ENCODE measurements around the gene ALPI.

DNA sequence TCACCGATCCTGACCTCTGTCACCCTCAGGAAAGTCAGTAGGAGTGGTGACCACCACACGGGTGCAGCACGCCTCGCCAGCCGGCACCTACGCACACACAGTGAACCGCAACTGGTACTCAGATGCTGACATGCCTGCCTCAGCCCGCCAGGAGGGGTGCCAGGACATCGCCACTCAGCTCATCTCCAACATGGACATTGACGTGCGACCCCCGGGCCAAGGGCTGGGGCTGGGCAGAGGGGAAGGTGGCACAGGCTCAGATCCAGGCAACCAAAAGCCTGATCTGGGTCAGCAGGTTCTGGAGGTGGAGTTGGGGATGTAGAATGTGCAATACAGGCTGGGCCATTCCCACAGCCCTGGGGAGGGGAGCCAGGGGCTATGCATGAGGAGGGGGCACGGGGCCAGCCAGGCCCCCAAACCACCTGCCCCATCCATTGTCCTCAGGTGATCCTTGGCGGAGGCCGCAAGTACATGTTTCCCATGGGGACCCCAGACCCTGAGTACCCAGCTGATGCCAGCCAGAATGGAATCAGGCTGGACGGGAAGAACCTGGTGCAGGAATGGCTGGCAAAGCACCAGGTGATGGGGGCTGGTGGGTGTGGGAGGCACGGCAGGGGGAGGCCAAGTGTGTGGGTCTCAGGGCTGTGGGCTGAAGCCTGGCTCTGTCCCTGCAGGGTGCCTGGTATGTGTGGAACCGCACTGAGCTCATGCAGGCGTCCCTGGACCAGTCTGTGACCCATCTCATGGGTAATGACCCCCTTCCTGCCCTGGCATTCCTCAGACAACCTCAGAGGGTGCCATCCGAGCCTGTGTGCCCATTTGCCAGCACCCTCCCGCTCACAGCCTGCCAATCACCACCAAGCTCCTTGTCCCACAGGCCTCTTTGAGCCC is 1.4 kb downstream of the ALPI start:
- no peak for TF ChIP-seq EZH2 (IDR thresholded peaks at IDR 0.05)
- TF ChIP-seq, protein P1, sequence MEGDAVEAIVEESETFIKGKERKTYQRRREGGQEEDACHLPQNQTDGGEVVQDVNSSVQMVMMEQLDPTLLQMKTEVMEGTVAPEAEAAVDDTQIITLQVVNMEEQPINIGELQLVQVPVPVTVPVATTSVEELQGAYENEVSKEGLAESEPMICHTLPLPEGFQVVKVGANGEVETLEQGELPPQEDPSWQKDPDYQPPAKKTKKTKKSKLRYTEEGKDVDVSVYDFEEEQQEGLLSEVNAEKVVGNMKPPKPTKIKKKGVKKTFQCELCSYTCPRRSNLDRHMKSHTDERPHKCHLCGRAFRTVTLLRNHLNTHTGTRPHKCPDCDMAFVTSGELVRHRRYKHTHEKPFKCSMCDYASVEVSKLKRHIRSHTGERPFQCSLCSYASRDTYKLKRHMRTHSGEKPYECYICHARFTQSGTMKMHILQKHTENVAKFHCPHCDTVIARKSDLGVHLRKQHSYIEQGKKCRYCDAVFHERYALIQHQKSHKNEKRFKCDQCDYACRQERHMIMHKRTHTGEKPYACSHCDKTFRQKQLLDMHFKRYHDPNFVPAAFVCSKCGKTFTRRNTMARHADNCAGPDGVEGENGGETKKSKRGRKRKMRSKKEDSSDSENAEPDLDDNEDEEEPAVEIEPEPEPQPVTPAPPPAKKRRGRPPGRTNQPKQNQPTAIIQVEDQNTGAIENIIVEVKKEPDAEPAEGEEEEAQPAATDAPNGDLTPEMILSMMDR (IDR thresholded peaks at IDR 0.05), result no peak
- no peak for TF ChIP-seq EZH2phosphoT487 (IDR thresholded peaks at IDR 0.05)
